A673 (cell line): ENCODE results near the gene CPNE5. TPM values are rescaled to one million over a fixed set of nuclear protein-coding genes. Genes with fewer than 3 reads are reported as not detected.

ENCODE experiments used
- BruUV-seq: library from RNA; stranded (reverse); fragments of 400-500 nt; replicated peaks from 2 replicates; lab custom pipeline; 2021; lab: Mats Ljungman, UMichigan
- CTCF ChIA-PET: fragments of 300-600 bp; sonication (Branson Sonifier 250); formaldehyde crosslinking; loops from one replicate; lab custom pipeline; 2022; ENCODE audit warnings: antibody characterized with exemption; lab: Charles Lee
- POLR2A ChIA-PET: fragments of 300-600 bp; sonication (Branson Sonifier 250); formaldehyde crosslinking; loops from one replicate; lab custom pipeline; 2022; ENCODE audit warnings: antibody characterized with exemption; ENCODE audit not compliant: low non-redundant PET; lab: Charles Lee
- DNase-seq: peaks from one replicate; pipeline ENCODE4 v3.0.0-alpha.2; 2015; ENCODE audit warnings: low spot score
- H3K27ac ChIP-seq: fragments of 200-600 bp; sonication (generic); 2 replicates; pipeline ENCODE4 v1.5.1; 2016; ENCODE audit warnings: mixed run types, low read depth, mild to moderate bottlenecking, mixed read lengths, antibody characterized with exemption, low read length; ENCODE audit not compliant: poor library complexity, severe bottlenecking
- H3K27me3 ChIP-seq: fragments of 200-600 bp; sonication (generic); replicated peaks from 2 replicates; pipeline ENCODE4 v1.6.1; 2017; ENCODE audit warnings: mixed run types, low read depth, mild to moderate bottlenecking, mixed read lengths, antibody characterized with exemption, low read length; ENCODE audit not compliant: insufficient read depth, poor library complexity
- H3K36me3 ChIP-seq: fragments of 200-600 bp; sonication (generic); 2 replicates; pipeline ENCODE4 v1.6.1; 2016; ENCODE audit warnings: mixed run types, mild to moderate bottlenecking, mixed read lengths, antibody characterized with exemption, low read length; ENCODE audit not compliant: insufficient read depth, poor library complexity, severe bottlenecking
- H3K4me1 ChIP-seq: fragments of 200-600 bp; sonication (generic); 2 replicates; pipeline ENCODE4 v1.6.1; 2017; ENCODE audit warnings: mixed run types, mild to moderate bottlenecking, mixed read lengths, antibody characterized with exemption, low read length; ENCODE audit not compliant: insufficient read depth, poor library complexity, severe bottlenecking
- H3K4me3 ChIP-seq: fragments of 200-600 bp; sonication (generic); 2 replicates; pipeline ENCODE4 v1.5.1; 2016; ENCODE audit warnings: low read depth, mixed run types, mild to moderate bottlenecking, mixed read lengths, low read length; ENCODE audit not compliant: poor library complexity, severe bottlenecking
- H3K9me3 ChIP-seq: fragments of 200-600 bp; sonication (generic); 2 replicates; pipeline ENCODE4 v1.6.1; 2016; ENCODE audit warnings: mixed run types, low read depth, mild to moderate bottlenecking, mixed read lengths, antibody characterized with exemption, low read length; ENCODE audit not compliant: poor library complexity, severe bottlenecking
- CTCF ChIP-seq: fragments of 300-800, 200-600 bp; sonication (generic); conservative IDR thresholded peaks from 2 replicates; pipeline ENCODE4 v1.5.1; 2017; ENCODE audit warnings: low read depth, mild to moderate bottlenecking, antibody characterized with exemption, low read length, moderate library complexity, mixed read lengths
- EZH2 ChIP-seq: fragments of 200-600 bp; sonication (generic); IDR thresholded peaks from 2 replicates; pipeline ENCODE4 v1.6.1; 2017; ENCODE audit warnings: borderline replicate concordance, low read depth, mild to moderate bottlenecking, mixed read lengths, antibody characterized with exemption, low read length; ENCODE audit not compliant: poor library complexity, severe bottlenecking
- intact Hi-C: fragments of 100-400 bp; cut with micrococcal nuclease; formaldehyde crosslinking; loops from one replicate; pipeline ENCODE4 v1.10.0; 2022; ENCODE audit not compliant: unreplicated experiment
- total RNA-seq: library from RNA; stranded (reverse); gene quantifications from 2 replicates; pipeline ENCODE4 v1.2.3, GENCODE V29; 2021

CPNE5 gene
- total RNA-seq, 1 experiment from 2014 or later: 0.13 TPM

DNA sequence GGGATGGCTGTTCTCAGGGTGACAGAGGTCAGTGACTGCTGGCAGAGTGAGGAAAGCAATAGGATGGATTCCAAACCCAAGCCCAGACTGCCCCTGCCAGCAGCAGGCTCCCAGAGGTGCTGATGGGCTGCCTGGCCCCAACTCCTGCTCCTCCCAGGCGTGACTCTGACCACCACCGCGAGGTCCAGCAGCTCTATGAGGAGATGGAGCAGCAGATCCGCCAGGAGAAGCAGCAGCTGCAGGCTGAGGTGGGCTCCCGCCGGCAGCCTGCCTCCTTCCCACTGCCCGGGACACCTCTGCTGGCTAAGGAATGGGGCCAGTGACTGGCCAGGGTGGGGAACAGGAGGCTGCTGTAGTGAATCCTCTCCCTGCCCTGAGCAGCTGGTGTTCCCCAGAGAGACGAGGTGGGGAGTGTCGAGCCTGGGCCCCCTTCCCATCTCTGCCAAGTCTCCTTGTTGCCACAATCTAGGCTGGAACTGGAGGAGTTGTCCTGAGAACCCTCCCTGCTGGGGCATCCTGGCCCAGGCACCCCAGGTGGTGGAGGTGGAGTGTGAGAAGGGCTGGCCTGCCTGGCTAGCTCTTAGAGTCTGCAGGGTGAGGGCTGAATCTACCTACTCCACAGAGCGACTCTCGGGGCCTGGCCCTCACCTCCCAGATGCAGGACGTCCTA is 121.2 kb downstream of the CPNE5 start:
- Histone ChIP-seq H3K4me1 (no peaks in the 10 kb centered on the region), H3K36me3 (no peaks in the 10 kb centered on the region), H3K9me3 (no peaks in the 10 kb centered on the region), H3K4me3 (no peak overlapping the region), H3K27ac (no peak overlapping the region), H3K27me3 (no peaks in the 10 kb centered on the region)
- CTCF ChIA-PET: no interaction called here
- POLR2A ChIA-PET: interaction anchor here (0.5 to 0.6 kb wide), 3 partner anchors 103 to 117 kb away, joined by 3 to 4 read pairs (median 4); no protein-coding TSS in a partner anchor
- intact Hi-C loops: no loop called here
- no peak for DNase-seq
- TF ChIP-seq EZH2 (no peak), CTCF (no peak)
- no TSS peak for BruUV-seq

DNA sequence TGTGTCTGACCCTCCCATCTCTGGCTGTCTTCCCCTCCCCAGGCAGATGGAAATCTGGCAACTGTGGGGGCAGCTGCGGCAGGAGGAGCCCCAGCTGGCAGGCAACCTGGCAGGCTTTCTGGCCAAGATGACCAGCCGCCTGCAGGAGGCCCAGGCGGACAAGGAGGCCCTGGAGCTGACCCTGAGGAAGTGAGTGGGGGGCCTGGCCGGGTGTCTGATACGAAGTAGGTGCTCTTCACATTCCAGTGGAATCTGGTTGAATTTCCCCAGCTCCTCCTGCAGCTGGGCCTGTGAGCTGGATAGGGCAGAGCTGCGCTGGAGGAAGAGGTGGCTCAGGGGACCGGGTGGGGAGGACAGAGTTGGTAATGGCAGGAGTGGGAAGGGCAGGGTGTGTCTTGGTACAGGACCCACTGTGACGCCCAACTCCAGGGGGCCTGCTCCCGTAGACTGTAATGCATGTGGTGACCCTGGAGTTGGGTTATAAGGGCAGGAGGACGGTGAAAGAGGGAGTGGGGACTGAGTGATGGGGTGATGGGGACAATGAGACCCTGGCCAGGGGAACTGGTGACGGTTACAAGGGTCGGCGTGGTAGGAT is 121.9 kb downstream of the CPNE5 start:
- Histone ChIP-seq H3K27me3 (no peaks in the 10 kb centered on the region), H3K9me3 (no peaks in the 10 kb centered on the region), H3K27ac (no peak overlapping the region), H3K4me1 (no peaks in the 10 kb centered on the region), H3K36me3 (no peaks in the 10 kb centered on the region), H3K4me3 (no peak overlapping the region)
- no peak for DNase-seq
- intact Hi-C loops: no loop called here
- BruUV-seq: no TSS peak
- ChIA-PET CTCF (no interaction called here), POLR2A (interaction anchor here (0.5 to 0.6 kb wide), 2 partner anchors 113 to 116 kb away, joined by 3 to 4 read pairs; no protein-coding TSS in a partner anchor)
- TF ChIP-seq CTCF (no peak), EZH2 (no peak)

DNA sequence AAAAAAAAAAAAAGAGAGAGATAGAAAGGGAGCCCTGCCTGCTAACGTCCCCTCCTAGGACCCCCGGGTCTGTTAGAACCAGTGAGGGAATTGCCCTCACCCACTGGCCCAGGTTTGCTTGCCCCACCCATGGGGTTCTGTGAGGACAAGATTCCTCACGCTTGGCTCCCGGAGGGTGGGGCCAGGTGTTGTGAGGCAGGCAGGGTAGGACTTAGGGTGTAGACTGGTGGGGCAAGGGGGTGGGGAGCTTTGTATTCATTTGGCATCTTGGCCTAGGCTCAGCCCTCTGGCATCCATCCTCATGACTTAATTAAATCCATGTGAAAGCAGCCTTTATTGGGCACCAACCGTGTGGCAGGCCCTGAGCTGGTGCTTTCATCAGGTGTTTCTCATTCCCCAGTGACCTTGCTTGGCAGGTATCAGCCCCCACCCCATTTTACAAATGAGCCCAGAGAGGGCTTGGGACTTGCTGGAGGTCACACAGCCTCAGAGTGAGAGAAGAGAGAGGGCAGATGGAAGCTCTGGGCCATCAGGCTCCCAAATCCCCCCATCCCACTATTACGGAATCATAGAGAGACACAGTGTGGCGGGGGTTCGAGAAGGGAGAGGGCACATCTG is 122.7 kb downstream of the CPNE5 start:
- H3K4me3 ChIP-seq: no peak overlapping the region
- H3K27ac ChIP-seq: no peak overlapping the region
- H3K9me3 ChIP-seq: no peaks in the 10 kb centered on the region
- ChIA-PET POLR2A (no interaction called here), CTCF (no interaction called here)
- no peak for TF ChIP-seq EZH2
- H3K27me3 ChIP-seq: no peaks in the 10 kb centered on the region
- H3K4me1 ChIP-seq: no peaks in the 10 kb centered on the region
- DNase-seq: no peak
- no TSS peak for BruUV-seq
- intact Hi-C loops: no loop called here
- H3K36me3 ChIP-seq: no peaks in the 10 kb centered on the region
